Stimulated activated CD4-positive, alpha-beta T cell treated with anti-CD3 and anti-CD28 coated beads, Interleukin-2, amount 100 ng/mL, for 4 hours (primary cell): ENCODE measurements around the gene FLCN.
A peak's percentile ranks its signal among the peaks of the same experiment; 100 is the strongest.
"Not testable (repeated sequence)": the region's sequence is repeated elsewhere in the genome, so short reads cannot be mapped to it uniquely, and the experiment has no call there.

Experiments
- DNase-seq: peaks from one replicate; pipeline ENCODE4 v3.0.0-alpha.2; 2020; ENCODE audit warnings: low read depth

The FLCN gene

GRCh38 chr17:17184985-17185757 lies 51.8 kb downstream of the FLCN start:
- DNase-seq = not testable (repeated sequence)

GRCh38 chr17:17183744-17184143 lies 53.2 kb downstream of the FLCN start:
- no peak for DNase-seq

DNA sequence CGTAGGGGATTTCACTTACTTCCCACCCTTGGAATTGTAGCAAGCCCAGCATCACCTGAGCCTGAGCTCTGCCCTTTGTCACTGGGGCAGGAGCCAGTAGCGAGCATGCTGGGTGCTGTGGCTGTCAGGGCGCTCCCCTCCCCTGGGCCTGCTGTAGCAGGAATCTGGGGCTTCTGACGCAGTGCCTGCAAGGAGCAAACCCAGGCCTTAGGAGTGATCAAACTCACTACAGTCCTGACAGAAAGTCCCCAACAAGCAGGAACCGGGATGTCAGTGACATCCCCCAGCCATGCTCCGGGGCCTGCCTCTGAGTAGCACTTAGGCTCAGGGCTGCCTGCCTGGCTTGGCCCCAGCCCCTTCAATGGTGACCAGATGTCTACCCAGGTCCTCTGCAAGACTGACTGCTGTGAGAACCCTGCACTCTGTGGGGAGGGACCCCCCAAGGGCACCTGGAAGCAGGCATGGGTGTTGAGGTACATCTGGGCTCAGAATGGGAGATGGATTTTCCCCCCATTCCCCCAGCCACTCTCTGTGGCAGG lies 54.3 kb downstream of the FLCN start:
- no peak for DNase-seq

- DNase-seq = peak; percentile 42
Measured at GRCh38 chr17:17181666-17182597, 55.0 kb downstream of the FLCN start.

DNA sequence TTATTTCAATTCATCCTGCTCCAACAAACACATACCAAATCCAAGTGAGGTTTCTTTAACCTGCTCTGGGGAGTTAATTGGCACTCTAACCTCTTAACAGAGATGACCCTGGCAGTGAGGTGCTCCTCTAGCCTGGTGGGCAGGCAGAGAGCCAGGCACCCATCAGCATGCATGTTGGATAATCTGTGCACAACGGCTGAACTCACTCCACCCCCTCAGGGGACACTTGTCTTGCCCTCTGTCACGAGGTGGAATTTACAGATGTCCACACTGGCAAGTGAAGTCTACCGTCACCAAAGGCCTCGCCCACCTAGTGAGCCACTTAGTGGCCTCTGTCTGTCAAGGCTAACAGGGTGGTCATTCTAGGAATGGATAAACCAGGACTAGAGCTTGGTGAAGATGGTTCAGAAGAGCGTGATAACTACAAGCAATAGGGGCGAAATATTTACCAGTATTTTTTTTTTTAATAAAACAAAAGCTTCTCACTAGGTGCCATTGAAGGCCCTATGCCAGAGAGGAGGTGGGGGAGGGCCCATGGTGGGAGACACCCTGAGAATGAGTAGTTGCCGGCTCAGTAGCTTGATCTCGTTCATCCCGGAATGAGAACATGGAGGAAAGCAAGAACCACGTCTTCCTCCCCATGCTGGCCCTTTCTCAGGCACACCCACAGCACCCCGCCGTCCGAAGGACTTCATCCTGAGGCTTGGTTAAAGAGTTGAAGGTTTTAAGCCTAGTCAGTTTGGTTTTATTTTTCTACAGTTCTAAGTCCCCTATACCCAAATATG lies 56.0 kb downstream of the FLCN start:
- DNase-seq = no peak

DNA sequence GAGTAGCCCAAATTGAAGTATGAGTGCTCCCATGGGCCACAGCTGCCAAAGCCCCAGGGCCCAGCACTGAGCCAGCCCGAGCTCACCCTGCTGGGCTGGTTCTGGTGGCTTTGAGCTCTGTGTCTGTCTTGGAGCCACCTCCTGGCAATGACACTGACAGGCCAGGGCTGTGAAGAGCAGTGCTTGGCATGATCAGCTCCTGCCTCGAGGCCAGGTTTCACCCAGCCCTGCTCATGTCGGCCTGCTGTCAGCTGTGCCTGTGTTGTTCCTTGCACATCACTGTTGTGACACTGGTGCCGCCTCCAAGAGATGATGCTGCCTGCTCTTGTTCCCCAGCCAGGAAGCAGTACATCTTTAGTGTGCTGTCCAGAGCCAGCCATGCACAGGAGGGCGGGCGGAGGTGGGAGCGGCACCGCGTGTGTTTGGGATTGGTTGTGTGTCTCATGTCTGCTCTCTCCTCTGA lies 56.8 kb downstream of the FLCN start:
- DNase-seq = no peak

- DNase-seq = no peak
Measured at GRCh38 chr17:17179371-17179827, 57.6 kb downstream of the FLCN start.

DNA sequence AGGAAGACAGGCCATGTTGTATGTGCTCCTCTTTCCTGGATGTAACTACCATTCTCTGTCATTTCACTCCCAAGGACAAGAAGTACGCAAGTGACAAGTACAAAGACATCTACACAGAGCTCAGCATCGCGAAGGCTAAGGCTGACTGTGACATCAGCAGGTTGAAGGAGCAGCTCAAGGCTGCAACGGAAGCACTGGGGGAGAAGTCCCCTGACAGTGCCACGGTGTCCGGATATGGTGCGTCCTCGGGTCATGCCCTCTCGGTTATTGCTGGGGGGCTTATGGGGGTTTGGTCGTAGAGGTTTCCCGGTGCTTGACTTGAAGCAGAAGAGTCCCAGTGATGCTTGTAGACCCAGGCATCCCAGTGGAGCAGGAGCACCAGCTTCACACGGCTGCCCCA lies 59.8 kb downstream of the FLCN start:
- no peak for DNase-seq

DNA sequence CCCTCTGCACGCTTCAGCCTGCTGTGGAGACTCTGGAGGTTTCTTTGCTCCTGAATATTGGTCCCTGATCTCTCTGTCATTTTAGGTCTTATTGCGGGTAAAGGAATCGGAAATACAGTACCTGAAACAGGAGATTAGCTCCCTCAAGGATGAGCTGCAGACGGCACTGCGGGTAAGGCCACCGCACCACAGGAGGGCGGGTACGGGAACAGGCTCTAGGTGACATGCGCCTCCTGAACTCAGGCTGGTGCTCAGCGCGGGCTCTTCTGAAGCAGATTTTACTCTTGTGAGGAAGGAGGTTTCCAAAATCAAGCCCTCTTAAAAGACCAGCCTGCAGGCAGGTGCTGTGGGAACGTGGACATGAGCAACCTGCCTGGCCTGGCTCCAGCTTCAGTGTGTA lies 60.6 kb downstream of the FLCN start:
- DNase-seq = no peak

- no peak for DNase-seq
Measured at GRCh38 chr17:17175917-17176316, 61.1 kb downstream of the FLCN start.

DNA sequence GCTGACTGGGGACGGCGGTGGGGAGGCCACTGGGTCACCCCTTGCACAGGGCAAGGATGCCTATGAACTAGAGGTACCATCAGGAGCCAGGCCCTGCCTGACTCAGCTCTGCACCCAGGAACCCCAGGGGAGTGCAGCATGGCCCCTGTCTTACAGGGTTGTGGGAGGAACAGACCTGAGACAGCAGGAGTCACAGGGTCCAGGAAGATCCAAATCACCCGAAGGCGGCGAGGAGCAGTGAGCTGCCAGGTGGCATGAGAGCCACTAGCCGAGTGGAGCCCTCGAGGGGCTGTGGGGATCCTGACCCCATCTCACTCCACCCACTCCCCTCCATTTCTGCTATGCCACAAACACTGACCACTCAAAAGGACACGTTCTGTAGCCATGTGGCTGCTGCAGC lies 61.6 kb downstream of the FLCN start:
- no peak for DNase-seq

- DNase-seq = no peak
Measured at GRCh38 chr17:17173921-17174320, 63.0 kb downstream of the FLCN start.

DNA sequence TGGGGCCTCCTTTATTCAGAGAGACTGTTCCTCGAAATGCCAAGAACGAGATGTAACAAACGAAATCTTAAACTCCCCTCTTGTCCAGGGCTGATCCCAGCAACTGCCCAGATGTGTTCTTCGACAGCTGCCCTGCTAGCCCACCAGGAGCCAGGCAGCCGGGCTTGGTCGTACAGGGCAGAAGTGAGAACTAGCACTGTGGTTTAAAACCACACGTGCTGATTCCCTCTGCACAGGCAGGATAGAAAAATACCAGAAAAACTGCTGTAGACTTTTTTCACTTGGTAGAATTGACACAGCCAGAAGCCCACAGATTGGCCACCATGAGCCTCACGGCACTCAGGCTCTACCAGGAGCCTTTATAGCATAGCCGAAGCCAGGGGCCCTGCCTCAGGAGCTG lies 64.0 kb downstream of the FLCN start:
- no peak for DNase-seq

DNA sequence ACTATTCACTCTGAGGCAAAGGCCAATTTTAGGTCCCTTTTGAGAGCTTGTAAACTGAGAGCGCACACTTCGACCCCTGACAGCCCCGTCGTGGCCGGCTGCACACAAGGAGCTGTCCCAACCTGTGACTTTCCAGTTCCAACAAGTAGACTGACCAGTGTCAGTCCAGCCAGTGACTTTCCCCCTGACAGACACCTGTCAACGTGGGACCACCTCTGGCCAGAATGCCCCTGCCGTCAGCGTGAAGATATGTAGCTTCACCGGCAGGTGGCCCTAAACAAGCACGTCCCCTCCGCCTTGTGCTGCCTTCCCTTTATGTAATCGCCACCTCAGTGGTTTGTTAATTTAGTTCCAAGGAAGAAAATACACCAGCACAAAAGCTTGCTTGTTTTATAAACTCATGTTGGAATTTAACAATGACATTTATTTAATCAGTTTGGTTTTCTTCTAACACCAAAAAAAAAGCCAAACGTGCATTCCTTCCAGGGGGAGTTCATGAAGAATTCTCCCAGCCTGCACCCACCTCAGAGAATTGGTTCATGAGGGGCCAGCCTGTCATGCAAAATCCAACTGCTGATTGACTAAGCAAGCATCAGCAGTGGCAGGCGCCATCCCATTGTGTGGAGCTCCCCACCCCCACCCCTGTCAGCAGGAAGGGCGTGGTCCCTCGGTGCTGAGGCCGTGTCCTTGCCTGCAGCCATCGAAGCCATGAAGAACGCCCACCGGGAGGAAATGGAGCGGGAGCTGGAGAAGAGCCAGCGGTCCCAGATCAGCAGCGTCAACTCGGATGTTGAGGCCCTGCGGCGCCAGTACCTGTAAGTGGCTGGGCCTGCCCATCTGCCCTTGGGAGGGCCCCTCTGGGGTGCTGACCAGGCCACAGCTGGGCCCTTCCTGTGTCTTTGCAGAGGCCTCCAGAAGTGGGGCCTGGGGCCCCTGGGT lies 64.7 kb downstream of the FLCN start:
- no peak for DNase-seq

DNA sequence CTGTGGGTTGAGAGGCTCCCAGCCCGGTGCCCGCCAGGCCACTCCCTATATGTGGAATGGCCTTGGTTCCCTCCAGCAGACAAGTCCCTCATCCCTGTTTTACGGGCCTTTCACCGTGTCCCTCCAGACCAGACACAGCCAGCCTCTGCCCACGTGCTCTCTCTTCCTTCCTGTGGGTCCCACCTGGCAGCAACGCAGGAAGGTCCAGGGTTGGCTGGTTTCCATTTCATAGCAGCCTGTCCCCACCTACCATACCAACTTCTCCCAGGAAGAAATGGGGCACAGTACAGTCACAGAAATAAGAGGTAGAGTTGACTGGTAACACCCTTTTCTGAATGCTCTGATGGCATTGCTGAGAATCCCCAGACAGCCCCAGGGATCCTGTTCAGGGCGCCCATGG lies 65.8 kb downstream of the FLCN start:
- DNase-seq = no peak

DNA sequence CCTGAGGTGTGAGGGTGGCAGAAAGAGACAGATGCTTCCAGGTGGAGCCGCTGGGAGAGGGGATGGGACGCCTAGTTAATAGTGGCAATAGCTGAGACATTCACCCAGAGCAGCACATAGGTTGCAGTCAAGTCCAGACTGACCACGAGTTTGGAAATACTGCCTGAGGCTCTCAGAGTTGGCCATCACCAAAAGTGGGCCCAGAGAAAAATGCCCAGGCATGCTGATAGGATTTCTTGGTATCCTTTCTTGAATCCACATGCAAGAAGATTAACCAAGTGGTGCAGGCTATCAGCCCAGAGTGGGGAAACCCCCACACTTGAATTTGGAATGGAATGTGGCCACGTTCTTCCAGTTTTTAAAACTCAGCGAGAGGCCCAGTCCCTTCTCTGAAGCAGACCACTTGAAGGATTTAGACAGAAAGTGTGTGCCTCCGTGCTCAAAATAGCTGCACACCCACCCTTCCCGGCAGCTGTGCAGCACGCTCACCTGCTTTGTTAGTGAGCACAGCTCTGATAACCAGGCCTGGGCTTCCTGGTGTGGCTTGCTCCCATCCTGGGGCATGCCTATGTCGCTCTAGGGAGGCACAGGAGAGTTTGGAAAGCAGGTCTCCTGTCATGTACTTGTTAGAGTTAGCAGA lies 66.5 kb downstream of the FLCN start:
- DNase-seq = no peak

GRCh38 chr17:17169396-17169795 lies 67.6 kb downstream of the FLCN start:
- DNase-seq = no peak

DNA sequence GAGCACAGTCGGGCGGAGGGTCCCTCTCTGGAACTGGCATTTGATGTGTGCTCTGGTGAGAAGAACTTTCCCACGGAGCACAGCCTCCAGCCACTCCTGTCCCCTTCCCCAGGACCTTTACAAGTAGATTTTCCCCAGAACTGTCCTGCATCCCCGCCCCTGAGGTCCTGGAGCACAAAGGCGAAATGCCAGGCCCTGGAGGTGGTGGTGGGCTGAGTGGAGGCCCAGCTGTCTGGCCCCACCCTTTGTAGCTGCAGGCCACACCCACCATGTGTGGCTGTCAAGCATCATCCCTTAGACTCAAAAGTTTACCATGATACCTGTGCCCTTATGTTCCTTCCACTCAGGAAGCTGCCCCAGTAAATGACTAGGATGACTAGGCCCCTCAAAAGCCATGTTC lies 68.6 kb downstream of the FLCN start:
- DNase-seq = no peak

DNA sequence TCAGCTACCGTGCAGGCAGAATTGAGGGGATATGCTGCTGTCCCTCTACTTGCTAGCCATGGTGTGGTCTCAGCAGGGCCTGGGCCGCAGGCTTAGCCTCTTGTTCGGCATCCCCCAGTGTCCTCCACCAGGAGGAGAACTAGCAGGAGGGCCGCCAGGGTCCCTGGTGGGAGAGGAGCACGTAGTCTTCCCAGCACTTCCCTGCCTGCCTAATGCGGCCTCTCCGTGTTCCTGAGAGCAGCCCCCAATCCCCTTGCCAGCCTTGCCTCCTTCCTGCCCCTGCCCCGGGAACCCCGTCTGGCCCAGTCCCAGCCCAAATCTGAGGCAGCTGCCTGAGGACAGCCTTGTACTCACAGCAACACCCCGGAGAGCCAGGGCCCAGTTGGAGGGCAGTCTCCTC lies 69.0 kb downstream of the FLCN start:
- no peak for DNase-seq

DNA sequence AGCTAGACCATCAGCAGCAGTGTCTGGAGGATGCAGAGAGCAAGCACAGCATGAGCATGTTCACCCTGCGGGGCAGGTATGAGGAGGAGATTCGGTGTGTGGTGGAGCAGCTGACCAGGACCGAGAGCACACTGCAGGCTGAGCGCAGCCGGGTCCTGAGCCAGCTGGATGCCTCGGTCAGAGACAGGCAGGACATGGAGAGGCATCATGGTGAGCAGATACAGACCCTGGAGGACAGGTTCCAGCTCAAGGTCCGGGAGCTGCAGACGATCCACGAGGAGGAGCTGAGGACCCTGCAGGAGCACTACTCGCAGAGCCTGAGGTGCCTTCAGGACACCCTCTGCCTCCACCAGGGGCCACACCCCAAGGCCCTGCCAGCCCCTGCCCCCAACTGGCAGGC lies 69.6 kb downstream of the FLCN start:
- no peak for DNase-seq
